ENCODE results near the gene NUDCD3. TPM values are rescaled to one million over a fixed set of nuclear protein-coding genes. Genes with fewer than 3 reads are reported as not detected.

NUDCD3 gene
- total RNA-seq, 1 donor from 2014 or later = 91.0 TPM

GRCh38 chr7:44533301-44534055 is 43.0 kb upstream of the NUDCD3 start:
- Histone ChIP-seq H3K27me3 (no peaks in the 10 kb centered on the region), H3K9me3 (no peaks in the 10 kb centered on the region), H3K4me1 (no peaks in the 10 kb centered on the region), H3K36me3 (no peaks in the 10 kb centered on the region), H3K4me3 (no peak overlapping the region), H3K27ac (no peak overlapping the region)
- intact Hi-C loops (cut with DNase I) = no loop called here
- ATAC-seq = no peak
- DNase-seq = no peak
- no peak for TF ChIP-seq CTCF (IDR thresholded peaks at IDR 0.05)

GRCh38 chr7:44531421-44532380 is 41.2 kb upstream of the NUDCD3 start:
- Histone ChIP-seq H3K27me3 (no peaks in the 10 kb centered on the region), H3K4me3 (no peak overlapping the region), H3K36me3 (no peaks in the 10 kb centered on the region), H3K27ac (no peak overlapping the region), H3K4me1 (no peaks in the 10 kb centered on the region), H3K9me3 (no peaks in the 10 kb centered on the region)
- no peak for ATAC-seq
- DNase-seq = no peak
- intact Hi-C loops (cut with DNase I) = no loop called here
- no peak for TF ChIP-seq CTCF (IDR thresholded peaks at IDR 0.05)

GRCh38 chr7:44530990-44531389 is 40.5 kb upstream of the NUDCD3 start:
- no peak overlapping the region for H3K27ac ChIP-seq

GRCh38 chr7:44524811-44525388 is 34.4 kb upstream of the NUDCD3 start:
- H3K36me3 ChIP-seq = no peaks in the 10 kb centered on the region
- H3K4me3 ChIP-seq = no peak overlapping the region
- no peaks in the 10 kb centered on the region for H3K27me3 ChIP-seq
- intact Hi-C loops (cut with DNase I) = no loop called here
- H3K4me1 ChIP-seq = no peaks in the 10 kb centered on the region
- TF ChIP-seq CTCF (IDR thresholded peaks at IDR 0.05) = no peak
- H3K27ac ChIP-seq = no peak overlapping the region
- no peaks in the 10 kb centered on the region for H3K9me3 ChIP-seq
- ATAC-seq (no peak), DNase-seq (no peak)

More at GRCh38 chr7:44530990-44531389, 40.5 kb upstream of the NUDCD3 start:
- ATAC-seq = no peak
- Histone ChIP-seq H3K27me3 (no peaks in the 10 kb centered on the region), H3K36me3 (no peaks in the 10 kb centered on the region), H3K4me3 (no peak overlapping the region), H3K4me1 (no peaks in the 10 kb centered on the region), H3K9me3 (no peaks in the 10 kb centered on the region)
- intact Hi-C loops (cut with DNase I) = no loop called here
- TF ChIP-seq CTCF (IDR thresholded peaks at IDR 0.05) = no peak
- DNase-seq = no peak

- no peaks in the 10 kb centered on the region for H3K4me1 ChIP-seq
- no peaks in the 10 kb centered on the region for H3K9me3 ChIP-seq
- no peak overlapping the region for H3K4me3 ChIP-seq
- no peak for DNase-seq
- H3K36me3 ChIP-seq = no peaks in the 10 kb centered on the region
- no peak for TF ChIP-seq CTCF (IDR thresholded peaks at IDR 0.05)
- intact Hi-C loops (cut with DNase I) = no loop called here
- H3K27ac ChIP-seq = no peak overlapping the region
- no peaks in the 10 kb centered on the region for H3K27me3 ChIP-seq
- no peak for ATAC-seq
Observed at GRCh38 chr7:44522315-44522714, 31.9 kb upstream of the NUDCD3 start.
